Measurements from ENCODE around the gene RPS3. TPM values are rescaled to one million over a fixed set of nuclear protein-coding genes. Genes with fewer than 3 reads are reported as not detected.

The RPS3 gene
- total RNA-seq, 4 donors from 2014 or later: 1,101 to 2,606 (median 1,579) TPM

- Histone ChIP-seq H3K4me1 (peaks cover 0 to 4% (median 4%) of the 10 kb centered on the region in 3 donors), H3K9me3 (no peaks in the 10 kb centered on the region), H3K4me3 (no peak overlapping the region), H3K27ac (no peak overlapping the region), H3K36me3 (peaks cover 3 to 73% (median 6%) of the 10 kb centered on the region in 3 donors), H3K27me3 (no peaks in the 10 kb centered on the region)
- DNase-seq: no peak
- TF ChIP-seq CTCF (IDR thresholded peaks at IDR 0.05) (no peak), POLR2A (IDR thresholded peaks at IDR 0.05) (no peak)
- intact Hi-C loops (cut with DNase I): no loop called here
- WGBS, 2 donors: 79% methylated on average over 2 of the region's 2 CpGs
Observed at GRCh38 chr11:75413864-75414263, 14.5 kb downstream of the RPS3 start.

- peaks cover 0 to 5% (median 4%) of the 10 kb centered on the region in 3 donors for H3K4me1 ChIP-seq
- no peaks in the 10 kb centered on the region for H3K27me3 ChIP-seq
- no peak for DNase-seq
- no peak overlapping the region for H3K4me3 ChIP-seq
- no peaks in the 10 kb centered on the region for H3K9me3 ChIP-seq
- intact Hi-C loops (cut with DNase I): no loop called here
- peaks cover 0 to 45% (median 0%) of the 10 kb centered on the region in 3 donors for H3K36me3 ChIP-seq
- no peak overlapping the region for H3K27ac ChIP-seq
- TF ChIP-seq POLR2A (IDR thresholded peaks at IDR 0.05): no peak
- no peak for TF ChIP-seq CTCF (IDR thresholded peaks at IDR 0.05)
- WGBS, 2 donors: 86% methylated on average over 10 to 11 of the region's 14 CpGs
Observed at GRCh38 chr11:75420224-75421034, 21.1 kb downstream of the RPS3 start.

GRCh38 chr11:75421035-75421602, 21.8 kb downstream of the RPS3 start:
- Histone ChIP-seq H3K27me3 (no peaks in the 10 kb centered on the region), H3K27ac (no peak overlapping the region), H3K4me3 (no peak overlapping the region), H3K36me3 (peaks cover 0 to 40% (median 0%) of the 10 kb centered on the region in 3 donors), H3K9me3 (no peaks in the 10 kb centered on the region), H3K4me1 (peaks cover 0 to 5% (median 4%) of the 10 kb centered on the region in 3 donors)
- DNase-seq: no peak
- intact Hi-C loops (cut with DNase I): no loop called here
- 81 to 89% methylated on average over 3 to 4 of the region's 11 CpGs for WGBS, 2 donors
- TF ChIP-seq CTCF (IDR thresholded peaks at IDR 0.05) (no peak), POLR2A (IDR thresholded peaks at IDR 0.05) (no peak)

- 60 to 67% methylated on average over 2 of the region's 2 CpGs for WGBS, 2 donors
Observed at GRCh38 chr11:75421902-75422247, 22.6 kb downstream of the RPS3 start.

More at GRCh38 chr11:75421902-75422247, 22.6 kb downstream of the RPS3 start:
- Histone ChIP-seq H3K36me3 (peaks cover 0 to 38% (median 0%) of the 10 kb centered on the region in 3 donors), H3K4me3 (no peak overlapping the region), H3K9me3 (no peaks in the 10 kb centered on the region), H3K4me1 (peaks cover 0 to 5% (median 4%) of the 10 kb centered on the region in 3 donors), H3K27ac (no peak overlapping the region), H3K27me3 (no peaks in the 10 kb centered on the region)
- no peak for DNase-seq
- TF ChIP-seq CTCF (IDR thresholded peaks at IDR 0.05): no peak
- no peak for TF ChIP-seq POLR2A (IDR thresholded peaks at IDR 0.05)
- intact Hi-C loops (cut with DNase I): no loop called here

Measured in esophagus squamous epithelium (tissue), 5 donors.